ENCODE results near the gene TMPRSS4. TPM values are rescaled to one million over a fixed set of nuclear protein-coding genes. Genes with fewer than 3 reads are reported as not detected.

TMPRSS4 gene
- total RNA-seq, 1 donor from 2014 or later = not detected

DNA sequence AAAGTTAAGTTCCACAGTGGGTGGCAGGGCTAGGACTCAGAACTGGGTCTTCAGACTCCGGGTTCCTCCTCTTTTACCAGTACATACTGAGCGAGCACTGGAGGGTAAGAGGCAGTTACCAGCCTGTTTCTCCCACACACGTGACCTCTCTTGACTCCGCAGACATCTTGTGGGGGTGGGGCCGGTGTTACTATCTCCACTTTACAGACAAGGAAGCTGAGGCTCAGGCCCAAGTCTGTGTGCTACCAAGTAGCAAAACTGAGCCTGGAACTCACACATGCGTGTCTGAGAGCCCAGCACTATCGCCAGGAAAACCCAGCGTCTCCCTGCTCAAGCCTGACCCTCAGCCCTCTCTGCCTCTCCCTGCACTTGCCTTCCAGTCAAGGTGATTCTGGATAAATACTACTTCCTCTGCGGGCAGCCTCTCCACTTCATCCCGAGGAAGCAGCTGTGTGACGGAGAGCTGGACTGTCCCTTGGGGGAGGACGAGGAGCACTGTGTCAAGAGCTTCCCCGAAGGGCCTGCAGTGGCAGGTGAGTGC, 25.9 kb downstream of the TMPRSS4 start:
- peak; percentile 62 for DNase-seq (ENCODE audit: low spot score)

DNA sequence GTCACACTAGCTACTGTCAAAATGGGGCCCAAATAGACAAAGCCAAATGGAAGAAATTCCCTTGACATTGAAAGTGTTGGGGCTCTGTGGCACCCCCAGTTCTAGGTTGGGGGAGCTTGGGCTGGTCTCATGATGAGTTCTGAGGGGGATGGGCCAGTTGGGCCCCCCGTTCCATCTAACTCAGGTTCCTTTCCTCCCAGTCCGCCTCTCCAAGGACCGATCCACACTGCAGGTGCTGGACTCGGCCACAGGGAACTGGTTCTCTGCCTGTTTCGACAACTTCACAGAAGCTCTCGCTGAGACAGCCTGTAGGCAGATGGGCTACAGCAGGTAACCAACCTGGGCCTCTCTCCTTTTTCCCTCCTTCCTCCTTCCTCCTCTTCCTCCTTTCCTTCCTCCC, 27.6 kb downstream of the TMPRSS4 start:
- peak; percentile 87 for DNase-seq (ENCODE audit: low spot score)

DNA sequence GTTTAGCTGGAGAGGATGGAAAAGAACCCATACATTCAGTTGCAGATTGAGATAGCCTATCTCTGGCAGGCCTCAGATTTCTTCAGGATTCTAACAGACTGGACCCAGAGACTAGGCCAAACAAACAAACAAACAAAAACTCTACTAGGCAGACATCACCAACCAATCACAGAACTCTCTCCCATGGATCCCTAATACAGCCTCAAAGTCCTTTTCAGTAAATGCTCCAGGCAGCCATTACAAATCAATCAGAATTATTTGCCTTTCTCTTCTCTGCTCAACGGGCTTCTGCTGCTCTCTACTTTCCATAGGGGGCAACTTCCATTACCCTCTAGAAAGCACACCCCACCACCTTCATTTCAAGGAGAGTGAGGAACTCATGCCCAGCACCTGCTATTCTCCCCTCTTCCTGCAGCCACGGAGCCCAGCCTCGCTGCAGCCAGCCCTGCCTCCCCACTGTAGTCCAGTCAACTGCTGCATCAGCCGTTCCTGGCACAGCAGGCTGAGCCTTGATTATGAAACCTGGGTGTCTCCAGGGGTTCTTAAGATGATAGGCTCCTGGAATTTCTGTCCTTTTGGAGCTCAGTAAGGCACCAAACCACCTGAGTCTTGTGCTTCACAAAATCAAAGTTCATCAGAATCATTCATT, 28.9 kb downstream of the TMPRSS4 start:
- peak; percentile 71 for DNase-seq (ENCODE audit: low spot score)

DNA sequence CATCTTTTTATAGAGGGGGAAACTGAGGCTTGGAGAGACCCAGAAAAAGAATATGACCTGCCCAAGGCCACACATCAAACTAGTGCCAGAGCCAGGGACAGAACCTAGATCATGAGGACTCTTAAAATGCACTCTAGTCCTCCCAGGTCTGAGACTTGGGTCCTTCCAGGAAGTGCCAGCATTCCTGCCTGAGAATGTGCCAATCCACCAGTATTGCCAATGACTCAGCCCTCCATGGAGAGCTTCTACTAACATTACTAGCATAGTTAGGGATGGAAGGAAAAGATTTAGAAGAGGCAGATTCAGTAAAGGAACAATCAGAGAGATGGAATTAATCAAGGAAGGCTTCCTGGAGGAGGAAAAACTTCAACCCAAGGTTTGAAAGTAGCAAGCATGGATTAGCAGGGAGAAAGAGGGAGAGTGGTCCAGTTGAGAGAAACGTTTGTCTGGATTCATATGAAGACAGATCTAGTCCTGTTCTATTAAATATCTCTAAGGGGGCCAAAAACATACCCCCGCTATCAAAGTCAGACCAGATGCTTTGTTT, 30.0 kb downstream of the TMPRSS4 start:
- DNase-seq (ENCODE audit: low spot score) = peak; percentile 59

DNA sequence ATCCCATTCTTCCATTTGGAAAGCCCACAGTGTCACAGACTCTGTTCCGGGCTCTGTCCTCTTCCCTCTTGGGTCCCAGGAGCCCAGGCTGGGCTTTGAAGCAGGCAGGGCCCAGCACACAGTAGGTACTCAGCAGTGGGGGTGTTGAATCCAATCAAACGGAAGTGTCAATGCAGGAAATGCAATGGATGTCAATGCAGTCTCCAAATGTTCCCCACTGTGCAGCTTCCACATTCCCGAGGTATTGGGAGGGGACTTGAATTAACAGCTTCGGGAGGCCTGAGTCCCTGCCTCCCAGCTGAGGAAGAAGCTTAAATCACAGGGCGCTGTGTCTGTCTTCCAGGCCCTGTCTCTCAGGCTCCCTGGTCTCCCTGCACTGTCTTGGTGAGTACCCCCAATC, 31.6 kb downstream of the TMPRSS4 start:
- DNase-seq (ENCODE audit: low spot score) = no peak

DNA sequence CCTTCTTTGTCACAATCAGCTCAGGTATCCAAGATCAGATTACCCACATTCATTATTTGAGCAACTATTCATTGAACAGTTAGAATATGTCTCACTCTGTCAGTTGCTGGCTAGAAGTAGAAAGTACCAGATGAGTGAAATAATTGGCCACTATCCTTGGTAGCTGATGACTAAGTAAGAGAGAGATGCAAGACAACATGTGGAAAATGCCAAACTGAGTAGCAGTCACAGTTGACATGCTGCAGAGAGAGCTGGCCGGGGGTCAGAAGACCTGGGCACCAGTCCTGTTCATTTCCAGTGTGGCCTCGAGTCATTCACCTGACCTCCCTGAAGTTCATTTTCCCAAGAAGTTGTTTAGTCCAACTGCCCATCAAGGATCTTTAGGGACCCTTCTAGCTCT, 32.4 kb downstream of the TMPRSS4 start:
- DNase-seq (ENCODE audit: low spot score) = no peak

DNA sequence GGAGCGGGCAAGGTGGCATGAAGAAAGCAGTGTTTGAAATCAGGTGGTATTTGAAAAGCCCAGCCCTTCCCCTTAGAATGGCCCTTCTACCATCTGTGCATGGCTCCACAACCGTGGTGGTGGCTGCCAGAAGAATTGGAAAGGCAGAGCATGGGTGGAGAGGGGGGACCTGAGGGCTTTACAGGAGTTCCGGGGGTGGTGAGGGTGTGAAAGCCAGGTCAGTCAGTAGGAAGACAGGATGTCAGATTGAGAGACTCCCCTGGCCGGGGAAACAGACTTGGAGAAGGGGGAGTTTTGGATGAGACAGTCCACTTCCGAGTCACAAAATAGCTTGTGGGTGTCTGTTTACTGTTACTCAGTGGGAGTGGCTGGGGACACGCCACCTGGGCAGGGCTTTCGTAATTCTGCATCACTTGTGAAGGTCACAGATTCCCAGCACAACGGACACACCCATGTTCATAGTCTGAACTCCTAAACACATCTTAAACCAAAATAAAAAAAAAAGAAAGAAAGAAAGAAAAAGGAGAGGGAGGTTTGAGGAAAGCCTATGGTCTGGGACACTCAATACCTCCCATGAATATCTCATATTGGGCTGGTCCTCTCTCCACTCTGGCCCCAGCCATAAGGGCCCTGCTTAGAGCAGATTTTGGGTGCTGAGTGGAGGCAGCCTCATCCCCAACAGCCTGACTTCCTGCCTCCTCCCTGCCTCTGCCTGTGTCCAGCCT, 34.3 kb downstream of the TMPRSS4 start:
- peak; percentile 53 for DNase-seq (ENCODE audit: low spot score)

DNA sequence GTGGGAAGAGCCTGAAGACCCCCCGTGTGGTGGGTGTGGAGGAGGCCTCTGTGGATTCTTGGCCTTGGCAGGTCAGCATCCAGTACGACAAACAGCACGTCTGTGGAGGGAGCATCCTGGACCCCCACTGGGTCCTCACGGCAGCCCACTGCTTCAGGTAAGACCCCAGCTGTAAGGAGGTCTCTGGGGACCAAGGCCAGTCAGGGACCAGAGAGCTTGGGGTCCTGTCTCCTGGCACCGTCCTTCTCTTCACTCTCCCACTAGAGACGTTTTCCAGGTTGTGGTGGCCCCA, 34.8 kb downstream of the TMPRSS4 start:
- DNase-seq (ENCODE audit: low spot score) = peak; percentile 49

DNA sequence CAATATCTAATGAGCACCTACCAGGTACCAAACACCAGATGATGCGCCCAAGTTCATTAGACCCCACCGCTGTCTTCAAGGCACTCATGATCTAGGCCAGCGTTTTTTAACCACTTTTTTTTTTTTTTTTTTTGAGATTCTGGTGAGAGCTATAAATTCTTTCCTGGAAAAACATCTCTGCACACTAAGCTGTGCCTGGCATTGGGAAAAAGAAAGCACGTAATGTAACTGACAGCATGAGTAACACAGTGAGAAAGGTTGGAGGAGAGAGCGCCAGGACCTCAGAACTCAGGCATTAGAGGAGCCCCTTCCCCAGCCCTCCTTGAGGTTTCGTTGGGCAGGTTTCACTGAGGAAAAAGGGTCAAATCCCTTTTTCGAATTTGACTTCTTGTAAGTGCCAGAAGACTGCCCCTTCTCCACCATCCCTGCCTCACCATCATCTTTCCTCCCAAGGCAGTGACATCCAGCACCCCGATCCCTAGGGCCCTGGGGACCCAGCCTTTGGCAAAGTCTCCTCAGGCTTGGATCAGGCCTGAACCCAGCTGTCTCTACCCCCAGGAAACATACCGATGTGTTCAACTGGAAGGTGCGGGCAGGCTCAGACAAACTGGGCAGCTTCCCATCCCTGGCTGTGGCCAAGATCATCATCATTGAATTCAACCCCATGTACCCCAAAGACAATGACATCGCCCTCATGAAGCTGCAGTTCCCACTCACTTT, 36.0 kb downstream of the TMPRSS4 start:
- peak; percentile 81 for DNase-seq (ENCODE audit: low spot score)

DNA sequence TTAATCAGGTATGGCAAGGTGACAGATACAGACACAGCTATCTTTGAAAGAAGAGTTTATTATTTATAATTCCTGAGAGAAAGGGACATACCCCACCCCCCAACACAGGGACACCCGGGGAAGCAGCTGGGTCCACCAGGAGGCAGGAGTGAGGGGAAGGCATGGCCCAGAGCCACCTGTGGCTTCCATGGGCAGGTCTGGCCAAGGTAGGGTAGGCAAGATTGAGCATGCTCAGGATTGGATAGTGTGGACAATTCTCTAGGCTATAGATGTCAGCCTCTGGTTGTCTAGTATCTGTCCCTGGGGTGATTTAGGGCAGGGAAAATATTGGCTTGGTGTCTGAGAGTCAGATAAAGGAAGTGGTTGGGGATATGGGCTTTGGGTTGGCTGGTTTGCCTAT, 37.4 kb downstream of the TMPRSS4 start:
- DNase-seq (ENCODE audit: low spot score) = peak; percentile 18

DNA sequence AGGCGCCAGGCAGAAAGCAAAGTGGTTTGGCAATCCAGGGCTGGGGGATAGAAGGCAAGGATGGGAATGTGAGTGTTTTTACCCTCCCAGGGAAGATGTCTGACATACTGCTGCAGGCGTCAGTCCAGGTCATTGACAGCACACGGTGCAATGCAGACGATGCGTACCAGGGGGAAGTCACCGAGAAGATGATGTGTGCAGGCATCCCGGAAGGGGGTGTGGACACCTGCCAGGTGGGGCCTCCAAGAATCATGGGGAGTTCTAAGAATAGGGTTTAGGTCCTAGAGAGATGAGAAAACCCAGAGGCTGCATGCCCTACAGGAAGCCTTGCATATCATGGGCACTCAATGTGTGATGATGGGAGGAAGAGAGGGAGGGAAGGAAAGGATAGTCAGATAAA, 38.2 kb downstream of the TMPRSS4 start:
- peak; percentile 53 for DNase-seq (ENCODE audit: low spot score)

DNA sequence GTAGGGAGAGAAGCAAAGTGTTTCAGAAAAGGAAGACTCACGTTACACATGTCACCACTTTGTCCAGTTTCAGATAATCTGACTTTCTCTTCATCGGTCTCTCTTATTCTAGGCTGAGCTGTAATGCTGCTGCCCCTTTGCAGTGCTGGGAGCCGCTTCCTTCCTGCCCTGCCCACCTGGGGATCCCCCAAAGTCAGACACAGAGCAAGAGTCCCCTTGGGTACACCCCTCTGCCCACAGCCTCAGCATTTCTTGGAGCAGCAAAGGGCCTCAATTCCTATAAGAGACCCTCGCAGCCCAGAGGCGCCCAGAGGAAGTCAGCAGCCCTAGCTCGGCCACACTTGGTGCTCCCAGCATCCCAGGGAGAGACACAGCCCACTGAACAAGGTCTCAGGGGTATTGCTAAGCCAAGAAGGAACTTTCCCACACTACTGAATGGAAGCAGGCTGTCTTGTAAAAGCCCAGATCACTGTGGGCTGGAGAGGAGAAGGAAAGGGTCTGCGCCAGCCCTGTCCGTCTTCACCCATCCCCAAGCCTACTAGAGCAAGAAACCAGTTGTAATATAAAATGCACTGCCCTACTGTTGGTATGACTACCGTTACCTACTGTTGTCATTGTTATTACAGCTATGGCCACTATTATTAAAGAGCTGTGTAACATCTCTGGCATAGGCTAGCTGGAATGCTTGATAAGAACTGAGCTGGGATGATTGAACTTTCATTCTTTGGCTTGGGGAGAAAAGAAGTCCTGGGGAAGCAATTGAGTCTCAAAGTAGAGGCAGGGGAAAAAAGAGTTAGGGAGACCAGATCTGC, 41.1 kb downstream of the TMPRSS4 start:
- DNase-seq (ENCODE audit: low spot score) = peak; percentile 67

DNA sequence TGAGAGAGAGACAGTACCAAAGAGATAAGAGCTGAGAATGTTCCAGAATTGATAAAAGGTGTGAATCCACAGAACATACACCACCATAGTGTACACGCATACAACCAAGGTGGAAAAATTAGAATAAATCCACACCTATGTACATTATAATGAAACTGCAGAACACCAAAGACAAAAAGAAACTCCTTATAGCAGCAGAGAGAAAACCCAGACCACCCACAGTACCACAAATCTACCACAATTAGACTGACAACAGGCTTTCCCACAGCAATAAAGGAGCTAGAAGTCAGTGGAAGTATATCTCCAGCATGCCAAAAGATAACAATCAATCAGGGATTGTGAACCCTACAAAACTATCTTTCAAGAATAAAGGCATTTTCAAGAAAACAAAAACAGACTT, 43.9 kb downstream of the TMPRSS4 start:
- DNase-seq (ENCODE audit: low spot score) = no peak

DNA sequence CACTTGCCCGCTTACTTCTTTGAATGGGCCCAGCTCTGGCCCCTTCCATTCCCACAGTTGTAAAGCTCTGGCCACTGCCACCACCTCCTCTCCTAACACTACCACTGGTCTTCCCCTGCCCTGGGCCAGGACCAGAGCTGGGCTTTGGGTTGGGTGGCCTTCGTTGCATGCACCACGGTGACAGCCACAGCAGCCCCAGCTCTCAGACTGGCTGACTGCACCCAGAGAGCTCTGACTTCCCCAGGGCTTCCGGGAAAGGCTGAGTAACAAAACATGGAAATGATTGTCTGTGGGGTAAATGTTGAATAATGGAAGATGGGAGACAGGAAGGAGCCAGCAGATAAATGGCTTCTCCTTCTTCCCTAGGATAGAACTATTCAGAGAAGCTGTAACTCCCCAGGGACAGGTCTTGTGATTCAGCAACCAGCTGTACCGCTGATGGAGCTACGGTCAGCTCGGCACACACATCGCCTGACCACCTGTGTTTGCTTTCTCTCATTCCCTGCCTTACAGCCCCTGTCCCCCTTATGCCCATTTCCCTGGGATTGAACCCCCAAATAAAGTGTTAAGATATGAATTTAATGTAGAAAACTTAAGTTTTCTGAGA, 48.2 kb downstream of the TMPRSS4 start:
- peak; percentile 77 for DNase-seq (ENCODE audit: low spot score)

DNA sequence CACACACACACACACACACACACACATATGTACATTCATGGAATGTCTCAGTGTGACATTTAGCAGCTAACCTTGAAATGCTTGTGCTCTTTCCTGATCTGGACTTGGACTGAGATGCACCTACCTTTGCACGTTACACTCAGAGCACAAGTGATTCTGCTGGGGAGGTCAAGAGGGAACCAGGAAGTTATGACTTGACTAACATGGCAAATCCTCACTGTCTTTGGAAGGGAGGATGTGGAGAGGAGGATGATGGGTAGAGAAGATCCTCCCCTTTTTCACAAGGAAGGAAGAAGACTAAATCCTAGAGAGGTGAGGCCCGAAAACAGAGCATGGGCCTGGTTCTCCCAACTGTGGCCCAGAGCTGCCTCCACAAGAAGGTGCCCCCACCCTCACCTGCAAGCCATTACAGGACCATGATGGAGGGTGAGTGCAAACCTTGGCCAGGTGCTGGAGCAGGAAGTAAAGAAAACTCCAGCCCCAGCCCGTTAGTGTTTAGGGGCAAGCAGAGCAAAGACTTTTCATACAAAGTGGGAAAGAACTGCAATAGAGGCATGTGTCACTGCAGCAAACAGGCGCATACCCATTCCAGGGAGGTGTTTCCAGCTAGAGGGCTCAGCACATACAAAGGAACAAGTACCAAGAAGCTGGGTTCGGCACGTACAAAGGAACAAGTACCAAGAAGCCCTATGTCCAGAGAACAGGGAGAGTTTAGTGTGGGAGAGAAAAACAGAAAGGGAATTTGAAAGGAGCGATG, 49.4 kb downstream of the TMPRSS4 start:
- peak; percentile 47 for DNase-seq (ENCODE audit: low spot score)

DNA sequence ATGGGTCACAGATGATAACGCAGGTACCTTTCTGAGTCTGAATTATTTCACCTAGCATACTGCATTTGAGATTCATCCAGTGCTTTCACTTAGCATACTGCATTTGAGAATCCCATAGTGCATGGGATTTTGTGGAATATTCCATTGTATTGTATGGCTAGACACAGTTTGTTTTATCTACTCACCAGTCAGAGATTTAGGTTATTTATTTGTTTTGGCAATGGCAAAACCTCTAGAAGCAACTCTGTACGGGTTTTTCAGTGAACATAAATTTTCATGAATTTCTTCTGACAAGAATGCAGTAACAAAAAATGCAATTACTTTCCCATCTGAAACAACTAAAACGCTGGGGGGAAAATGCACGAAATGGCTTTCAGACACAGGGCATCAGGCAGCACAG, 51.4 kb downstream of the TMPRSS4 start:
- no peak for DNase-seq (ENCODE audit: low spot score)

DNA sequence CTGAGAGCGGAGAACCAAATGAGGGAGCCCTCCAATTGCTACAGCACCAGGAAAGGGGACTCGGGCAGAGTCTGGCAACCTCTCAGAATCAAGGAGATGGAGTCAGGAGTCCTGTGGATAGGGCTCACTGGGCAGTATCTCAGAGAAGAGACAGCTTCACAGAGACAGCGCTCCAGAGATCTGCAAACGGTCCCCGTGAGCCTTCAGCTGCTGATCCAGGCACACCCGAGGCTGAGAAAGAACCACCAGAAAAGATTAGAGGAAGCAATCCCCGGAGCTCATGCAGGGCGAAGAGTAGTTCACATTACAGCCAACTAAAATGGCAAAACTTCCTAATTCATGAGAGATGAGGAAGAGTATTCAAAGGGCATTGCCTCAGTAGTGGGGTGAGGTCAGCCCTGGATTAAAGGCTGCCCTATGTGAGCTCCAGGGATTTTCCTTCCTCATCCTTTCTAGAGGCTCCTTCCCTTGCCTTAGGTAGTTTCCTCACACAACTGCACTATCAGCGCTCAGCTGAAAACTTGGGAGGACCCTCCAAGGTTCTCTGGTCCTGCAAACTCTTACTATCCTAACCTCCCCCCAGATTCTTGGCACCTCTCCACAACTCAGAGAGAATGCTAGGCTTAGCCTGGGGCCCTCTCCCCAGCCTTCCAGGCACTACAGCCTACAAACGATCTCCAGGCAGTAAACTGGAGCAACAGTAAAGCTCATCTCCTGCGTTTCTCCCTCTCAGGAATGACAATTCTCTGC, 52.0 kb downstream of the TMPRSS4 start:
- peak; percentile 72 for DNase-seq (ENCODE audit: low spot score)

DNA sequence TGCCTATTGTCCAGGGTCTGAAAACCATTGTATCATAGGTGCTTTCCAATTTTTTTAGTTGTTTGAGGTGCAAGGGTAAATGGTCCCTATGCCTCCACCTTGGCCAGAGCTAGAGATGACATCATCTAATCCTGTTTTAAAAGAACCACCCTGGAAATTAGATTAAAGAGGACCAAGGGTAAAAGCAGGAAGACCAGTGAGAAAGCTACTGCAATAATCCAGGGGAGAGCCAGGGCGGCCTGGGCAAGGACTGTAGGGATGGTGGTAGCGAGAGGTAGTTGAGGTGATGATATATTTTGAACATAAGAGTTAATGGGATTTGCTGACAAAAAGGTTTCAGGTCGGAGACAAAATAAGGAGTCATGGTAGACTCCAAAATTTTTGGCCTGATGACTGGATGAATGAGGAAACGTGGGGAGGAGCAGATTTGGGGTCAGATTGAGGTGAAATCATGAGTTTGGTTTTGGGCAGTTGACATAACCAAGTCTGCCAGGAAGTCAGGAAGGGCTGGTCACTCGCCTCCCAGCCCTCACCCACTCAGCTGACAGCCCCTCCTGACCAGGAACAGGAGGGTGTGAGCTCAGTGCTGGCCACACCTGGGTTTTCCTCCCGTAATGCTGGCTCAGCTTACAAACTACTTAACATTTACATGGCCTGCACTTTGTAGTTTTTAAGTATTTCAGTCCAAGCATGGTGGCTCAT, 52.7 kb downstream of the TMPRSS4 start:
- DNase-seq (ENCODE audit: low spot score) = peak; percentile 57
